Endothelial cell of umbilical vein (primary cell): ENCODE data around the gene SEMA3G. TPM values are rescaled to one million over a fixed set of nuclear protein-coding genes. Genes with fewer than 3 reads are reported as not detected.

Experiments used
- BruUV-seq: library from RNA; stranded (reverse); fragments of 400-500 nt; replicated peaks from 2 replicates; lab custom pipeline; 2021; lab: Mats Ljungman, UMichigan
- CTCF ChIA-PET: fragments of 300-600, 350-600 bp; sonication (Branson Sonifier 250); formaldehyde crosslinking; loops from one replicate; lab custom pipeline; 2021; ENCODE audit warnings: antibody characterized with exemption, inconsistent platforms; lab: Charles Lee
- POLR2A ChIA-PET: fragments of 300-600, 350-600 bp; sonication (Branson Sonifier 250); formaldehyde crosslinking; loops from one replicate; lab custom pipeline; 2021; ENCODE audit warnings: antibody characterized with exemption, inconsistent platforms; lab: Charles Lee
- DNase-seq: peaks from one replicate; pipeline ENCODE4 v3.0.0-alpha.2; 2011; ENCODE audit warnings: low read depth, low spot score
- FAIRE-seq: peaks from 2 replicates; lab custom pipeline; 2011; peaks lifted over from hg19 to GRCh38; lab: Jason Lieb, UNC
- H2AFZ ChIP-seq: 2 replicates; pipeline ENCODE4 v1.6.0; 2012; ENCODE audit warnings: low read depth, low read length, control low read depth, inconsistent platforms
- H3K27ac ChIP-seq: 2 replicates; pipeline ENCODE4 v1.5.1; 2011; ENCODE audit warnings: low read depth, mild to moderate bottlenecking, control low read depth, low read length, moderate library complexity; ENCODE audit not compliant: insufficient read depth
- H3K27me3 ChIP-seq, 2 experiments: 2 replicates each; pipeline versions ENCODE4 v1.6.0 to v1.6.1; 2011; ENCODE audit warnings: low read length in 2 of 2, mixed read lengths in 1 of 2; ENCODE audit not compliant: control insufficient read depth in 2 of 2, insufficient read depth in 2 of 2
- H3K36me3 ChIP-seq, 2 experiments: 2 replicates in 1 of 2; 3 replicates in 1 of 2; pipeline ENCODE4 v1.5.1; 2011; ENCODE audit warnings: low read length in 2 of 2, mild to moderate bottlenecking in 1 of 2, moderate library complexity in 1 of 2; ENCODE audit not compliant: control insufficient read depth in 2 of 2, insufficient read depth in 2 of 2; ENCODE audit errors: extremely low read depth in 1 of 2
- H3K4me1 ChIP-seq: 3 replicates; pipeline ENCODE4 v1.5.1; 2011; ENCODE audit warnings: mild to moderate bottlenecking, low read length; ENCODE audit not compliant: control insufficient read depth, insufficient read depth; ENCODE audit errors: extremely low read depth
- H3K4me2 ChIP-seq: 2 replicates; pipeline ENCODE4 v1.6.1; 2011; ENCODE audit warnings: low read length, control low read depth, mixed read lengths; ENCODE audit not compliant: insufficient read depth
- H3K4me3 ChIP-seq, 3 experiments: fragments of 200-600 bp in 1 of 3; sonication (generic), shearing (Covaris generic) in 1 of 3; replicated peaks in 1 of 3; 2 replicates each; pipeline ENCODE4 v1.5.1; 2011 to 2016; ENCODE audit warnings: control low read depth in 3 of 3, low read length in 3 of 3, mild to moderate bottlenecking in 2 of 3, inconsistent platforms in 1 of 3, low read depth in 1 of 3, moderate library complexity in 1 of 3; ENCODE audit not compliant: insufficient read depth in 1 of 3
- H3K79me2 ChIP-seq: 2 replicates; pipeline ENCODE4 v1.6.0; 2012; ENCODE audit warnings: low read length, inconsistent platforms; ENCODE audit not compliant: control insufficient read depth, insufficient read depth
- H3K9ac ChIP-seq: replicated peaks from 2 replicates; pipeline ENCODE3; 2011; ENCODE audit warnings: low read length, control low read depth; ENCODE audit not compliant: insufficient read depth; ENCODE audit errors: extremely low read depth
- H3K9me1 ChIP-seq: replicated peaks from 3 replicates; pipeline ENCODE4 v1.6.0; 2011; ENCODE audit warnings: mild to moderate bottlenecking, low read length; ENCODE audit not compliant: control insufficient read depth, insufficient read depth; ENCODE audit errors: extremely low read depth
- H3K9me3 ChIP-seq: replicated peaks from 2 replicates; pipeline ENCODE4 v1.5.1; 2012; ENCODE audit warnings: low read length, inconsistent platforms; ENCODE audit not compliant: control insufficient read depth, insufficient read depth
- H4K20me1 ChIP-seq: replicated peaks from 2 replicates; pipeline ENCODE3; 2011; ENCODE audit warnings: mild to moderate bottlenecking, low read length; ENCODE audit not compliant: control insufficient read depth, insufficient read depth; ENCODE audit errors: extremely low read depth
- CTCF ChIP-seq, 2 donors: IDR thresholded peaks; 1 replicate in 1 of 2; 2 replicates in 1 of 2; pipeline ENCODE4 v1.5.1; 2011; ENCODE audit warnings: low read length in 2 of 2, mild to moderate bottlenecking in 2 of 2, moderate library complexity in 2 of 2, control low read depth in 1 of 2, inconsistent platforms in 1 of 2, low read depth in 1 of 2; ENCODE audit not compliant: insufficient read depth in 1 of 2; ENCODE audit errors: extremely low read depth in 1 of 2
- EZH2 ChIP-seq: IDR thresholded peaks from 2 replicates; pipeline ENCODE4 v1.6.1; 2012; ENCODE audit warnings: borderline replicate concordance, low read depth, mild to moderate bottlenecking, moderate library complexity, low read length, inconsistent platforms; ENCODE audit not compliant: severe bottlenecking
- FOS ChIP-seq: IDR thresholded peaks from 2 replicates; pipeline ENCODE4 v1.6.1; 2011; ENCODE audit warnings: mild to moderate bottlenecking, low read length, moderate library complexity, borderline replicate concordance; ENCODE audit not compliant: insufficient read depth
- GATA2 ChIP-seq: IDR thresholded peaks from 2 replicates; pipeline ENCODE4 v1.7.0; 2011; ENCODE audit warnings: low read depth, mild to moderate bottlenecking, moderate library complexity, mixed read lengths, low read length; ENCODE audit not compliant: insufficient read length, insufficient read depth
- JUN ChIP-seq: IDR thresholded peaks from 2 replicates; pipeline ENCODE4 v1.6.1; 2011; ENCODE audit warnings: borderline replicate concordance, low read depth; ENCODE audit not compliant: insufficient read length, insufficient read depth
- MAX ChIP-seq: IDR thresholded peaks from 2 replicates; pipeline ENCODE4 v1.6.1; 2011; ENCODE audit not compliant: insufficient read depth, insufficient read length
- MYC ChIP-seq: IDR thresholded peaks from one replicate; pipeline ENCODE4 v1.6.1; 2011; ENCODE audit warnings: mild to moderate bottlenecking, low read depth, low read length
- POLR2A ChIP-seq: IDR thresholded peaks from 2 replicates; pipeline ENCODE4 v1.6.1; 2012; ENCODE audit warnings: low read depth, mild to moderate bottlenecking, control low read depth, low read length
- POLR2AphosphoS5 ChIP-seq: IDR thresholded peaks from 2 replicates; pipeline ENCODE4 v1.6.1; 2012; ENCODE audit warnings: low read depth, mild to moderate bottlenecking, control low read depth, low read length, moderate library complexity; ENCODE audit not compliant: insufficient read depth
- dilution Hi-C: fragments of 300-500 bp; cut with MboI; formaldehyde crosslinking; loops from one replicate; pipeline ENCODE4 v1.15.0; 2019; ENCODE audit warnings: low sequenced_read_pairs; ENCODE audit not compliant: extremely low pct_ligation_motif_present
- intact Hi-C: fragments of 100-400 bp; cut with micrococcal nuclease; formaldehyde crosslinking; loops from one replicate; pipeline ENCODE4 v1.10.0; 2022
- polyA plus RNA-seq, 4 experiments: library from polyadenylated mRNA; depleted of rRNA in 3 of 4; stranded (reverse) in 3 of 4; unstranded in 1 of 4; fragments of >200 nt; gene quantifications; 2 replicates each; pipeline versions ENCODE4 v1.2.1 to v1.2.3, GENCODE V29; 2011 to 2012; ENCODE audit warnings: missing spikeins in 1 of 4
- total RNA-seq: library from RNA; stranded (reverse); gene quantifications from 2 replicates; pipeline ENCODE4 v1.2.3, GENCODE V29; 2021

Gene SEMA3G
- total and polyA plus RNA-seq, 2 donors (not counting 3 experiments of a cell fraction or from before 2014, with no cell fraction given), result 22.6 to 27.9 TPM

DNA sequence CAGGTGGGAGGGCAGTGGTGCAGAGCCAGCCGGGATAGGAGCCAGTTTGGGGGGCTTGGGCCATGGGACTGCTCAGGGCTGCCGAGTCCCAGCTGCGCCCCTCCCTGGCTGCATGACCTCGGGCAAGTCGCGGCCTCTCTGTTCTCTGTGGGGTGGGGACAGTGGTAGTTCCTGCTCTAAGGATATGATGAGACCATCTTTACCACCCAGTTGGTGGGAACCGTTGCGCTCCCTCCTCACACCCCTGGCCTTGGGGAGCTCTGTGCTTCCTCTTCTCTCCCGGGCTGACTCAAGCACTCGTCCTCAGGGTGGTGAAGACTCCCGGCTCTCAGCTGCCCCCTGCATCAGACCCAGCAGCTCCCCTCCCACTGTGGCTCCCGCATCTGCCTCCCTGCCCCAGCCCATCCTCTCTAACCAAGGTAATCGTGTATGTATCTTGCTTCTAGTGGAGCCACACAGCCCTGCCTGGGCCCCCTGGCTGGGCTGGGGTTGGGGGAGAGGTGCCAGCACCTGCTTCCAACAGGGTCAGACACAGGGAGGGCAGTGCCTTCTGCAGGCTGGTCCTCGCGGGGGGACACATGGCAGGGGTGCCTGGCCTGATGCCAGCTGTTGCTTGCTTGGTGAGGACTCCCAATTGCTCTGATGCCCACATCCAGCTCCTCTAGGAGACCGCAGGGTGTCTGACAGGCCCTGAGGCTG is 35.1 kb upstream of the SEMA3G start:
- peaks cover 26 to 82% of the 10 kb centered on the region in 2 experiments for H3K36me3 ChIP-seq
- dilution Hi-C loops, result no loop called here
- H2AFZ ChIP-seq, result no peak overlapping the region
- no peaks in the 10 kb centered on the region for H3K9me3 ChIP-seq
- H3K9ac ChIP-seq, result no peak overlapping the region
- H3K27ac ChIP-seq, result no peak overlapping the region
- no peaks in the 10 kb centered on the region for H4K20me1 ChIP-seq
- no peaks in the 10 kb centered on the region for H3K4me1 ChIP-seq
- intact Hi-C loops, result loop anchor here (10.0 kb wide), 1 partner anchor 205 kb away; the partner anchor contains the start of genes GNL3 and PBRM1
- H3K79me2 ChIP-seq, result no peaks in the 10 kb centered on the region
- H3K4me3 ChIP-seq, result no peak overlapping the region
- no peak for TF ChIP-seq EZH2
- no peak for TF ChIP-seq POLR2A
- TF ChIP-seq CTCF (IDR thresholded peaks at IDR 0.05; ENCODE audit: extremely low read depth in 1 of 2, insufficient read depth in 1 of 2, low read depth in 1 of 2, low read length in 2 of 2), result no peak
- TF ChIP-seq MYC, result no peak
- no peak for TF ChIP-seq POLR2AphosphoS5
- TF ChIP-seq GATA2, result no peak
- TF ChIP-seq JUN, result no peak
- TF ChIP-seq FOS, result no peak
- no peak for TF ChIP-seq MAX
- BruUV-seq, result no TSS peak
- DNase-seq (no peak), FAIRE-seq (no peak)
- H3K9me1 ChIP-seq, result no peaks in the 10 kb centered on the region
- POLR2A ChIA-PET, result no interaction called here
- CTCF ChIA-PET, result interaction anchor here (1.4 kb wide), 1 partner anchor 15 kb away, joined by 4 read pairs; the partner anchor contains the start of gene STAB1
- H3K27me3 ChIP-seq, result no peaks in the 10 kb centered on the region
- no peak overlapping the region for H3K4me2 ChIP-seq
